GM18867 (cell line): ENCODE data around the gene OVCA2.
A peak's percentile ranks its signal among the peaks of the same experiment; 100 is the strongest.

Experiments used
- ATAC-seq: cut with Tn5 transposase; IDR thresholded peaks from one replicate; pipeline ENCODE4 v1.9.1; 2021; ENCODE audit warnings: mild to moderate bottlenecking, moderate library complexity; ENCODE audit not compliant: unreplicated experiment

The OVCA2 gene

GRCh38 chr17:2051933-2052559 is 10.2 kb downstream of the OVCA2 start:
- ATAC-seq: no peak

DNA sequence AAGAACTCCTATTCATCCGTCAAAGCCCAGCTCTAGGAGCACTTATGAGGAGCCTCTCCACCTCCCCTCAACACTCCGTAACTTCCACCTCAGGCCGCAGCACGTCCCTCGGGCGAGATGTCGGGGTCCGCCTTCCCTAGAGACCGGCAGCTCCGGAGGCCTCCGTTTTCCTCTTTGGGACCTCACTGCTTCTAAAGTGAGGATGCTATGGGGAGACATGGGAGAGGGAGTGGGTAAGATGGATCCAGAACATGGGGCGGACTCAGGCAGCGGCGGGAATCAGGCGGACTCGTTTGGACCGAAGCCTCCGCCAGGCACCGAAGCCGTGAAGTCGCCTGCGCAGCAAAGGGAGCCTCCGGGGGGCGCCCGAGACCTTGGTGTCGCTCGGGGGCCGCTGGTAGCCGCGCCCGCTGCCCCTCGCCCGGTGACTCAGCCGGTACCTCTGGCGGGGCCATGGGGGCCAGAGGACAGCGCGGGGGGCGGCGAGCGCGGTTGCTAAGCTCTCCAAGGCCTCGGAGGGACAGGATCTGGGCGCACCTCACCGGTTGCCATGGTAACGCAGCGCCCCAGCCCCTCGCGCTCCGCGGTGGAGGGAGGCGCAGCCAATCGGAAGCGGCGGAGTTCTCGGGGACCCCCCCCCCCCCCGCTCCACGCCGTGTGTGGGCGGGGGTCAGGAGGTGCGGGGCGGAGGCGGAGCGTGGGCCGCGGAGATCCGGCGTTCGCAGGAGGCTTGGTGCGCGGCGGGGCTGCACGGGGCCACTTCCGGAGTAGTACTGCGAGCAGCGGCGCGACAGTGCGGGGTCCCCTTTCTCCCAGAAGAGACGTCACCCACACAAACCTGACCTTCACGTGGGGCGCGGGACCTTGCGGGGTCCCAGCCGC is 11.8 kb downstream of the OVCA2 start:
- no peak for ATAC-seq

- ATAC-seq: no peak
Measured at GRCh38 chr17:2054262-2054511, 12.4 kb downstream of the OVCA2 start.

DNA sequence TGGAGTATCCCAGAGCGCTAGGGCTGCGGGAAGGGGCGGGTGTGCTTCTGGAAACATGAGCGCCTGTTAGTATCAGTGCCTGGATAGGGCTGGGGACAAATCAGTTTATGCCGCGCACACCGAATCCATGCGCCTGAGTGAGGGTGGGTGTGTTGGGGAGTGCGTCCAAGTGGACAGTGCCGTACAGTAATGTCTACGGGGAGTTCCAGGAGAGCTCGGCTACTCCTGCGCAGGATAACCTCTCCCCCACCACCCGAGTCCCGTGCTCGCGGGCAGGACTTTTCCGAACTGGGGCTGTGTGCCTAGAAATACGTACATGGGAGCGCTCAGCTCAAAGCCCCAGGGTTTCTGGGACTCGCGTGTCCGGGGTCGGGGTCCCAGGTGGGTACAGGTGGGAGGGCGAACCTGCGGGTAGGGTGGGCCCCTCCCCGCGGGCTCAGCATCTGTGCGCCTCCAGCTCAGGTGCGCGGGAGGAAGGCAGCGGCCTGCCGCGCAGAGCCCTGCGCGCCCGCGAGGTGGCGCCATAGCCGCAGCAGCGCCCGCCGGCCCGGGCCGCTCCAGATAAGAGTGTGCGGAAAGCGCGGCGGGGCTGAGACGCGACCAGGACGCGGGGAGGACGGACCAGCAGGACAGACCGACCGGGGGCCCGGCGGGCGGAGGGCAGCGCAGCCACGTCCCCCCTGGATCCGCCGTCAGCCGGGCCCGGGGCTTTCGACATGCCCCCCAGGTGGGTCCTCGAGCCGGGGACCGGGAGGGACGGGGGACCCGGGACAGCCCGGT is 12.9 kb downstream of the OVCA2 start, which contains the start of gene HIC1:
HIC1 (plus strand) TSS at position 592 of the 780 bp plus-strand sequence. CDS start 1,588 bp downstream, outside the sequence.
- ATAC-seq: peak; percentile 32

- no peak for ATAC-seq
Measured at GRCh38 chr17:2055292-2056205, 13.7 kb downstream of the OVCA2 start.

- ATAC-seq: no peak
Measured at GRCh38 chr17:2056206-2057174, 14.7 kb downstream of the OVCA2 start.

- ATAC-seq: no peak
Measured at GRCh38 chr17:2057175-2057759, 15.4 kb downstream of the OVCA2 start.

- ATAC-seq: no peak
Measured at GRCh38 chr17:2057760-2058585, 16.2 kb downstream of the OVCA2 start.

DNA sequence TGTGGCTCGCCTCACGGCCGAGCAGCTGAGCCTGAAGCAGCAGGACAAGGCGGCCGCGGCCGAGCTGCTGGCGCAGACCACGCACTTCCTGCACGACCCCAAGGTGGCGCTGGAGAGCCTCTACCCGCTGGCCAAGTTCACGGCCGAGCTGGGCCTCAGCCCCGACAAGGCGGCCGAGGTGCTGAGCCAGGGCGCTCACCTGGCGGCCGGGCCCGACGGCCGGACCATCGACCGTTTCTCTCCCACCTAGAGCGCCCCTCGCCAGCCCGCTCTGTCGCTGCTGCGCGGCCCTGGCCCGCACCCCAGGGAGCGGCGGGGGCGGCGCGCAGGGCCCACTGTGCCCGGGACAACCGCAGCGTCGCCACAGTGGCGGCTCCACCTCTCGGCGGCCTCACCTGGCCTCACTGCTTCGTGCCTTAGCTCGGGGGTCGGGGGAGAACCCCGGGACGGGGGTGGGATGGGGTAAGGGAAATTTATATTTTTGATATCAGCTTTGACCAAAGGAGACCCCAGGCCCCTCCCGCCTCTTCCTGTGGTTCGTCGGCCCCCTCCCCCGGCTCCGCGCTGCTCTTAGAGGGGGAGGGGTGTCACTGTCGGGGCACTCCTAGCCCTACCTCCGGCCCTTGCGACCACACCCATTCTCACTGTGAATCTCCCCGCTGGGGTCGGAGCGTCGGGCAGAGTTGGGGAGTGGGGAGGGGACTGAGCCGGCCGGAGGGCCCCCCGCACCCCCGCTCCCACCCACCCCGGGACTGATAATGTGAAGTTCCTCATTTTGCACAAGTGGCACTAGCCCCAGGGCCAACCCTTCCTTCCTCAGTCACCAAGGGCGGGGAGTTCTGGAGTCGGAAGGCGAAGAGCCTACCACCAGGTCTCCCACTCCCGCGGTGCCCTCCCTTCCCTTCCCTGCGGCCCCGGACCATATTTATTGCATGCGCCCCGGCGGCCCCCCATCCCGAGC is 17.0 kb downstream of the OVCA2 start:
- ATAC-seq: no peak

- ATAC-seq: no peak
Measured at GRCh38 chr17:2059547-2060384, 17.9 kb downstream of the OVCA2 start.

- no peak for ATAC-seq
Measured at GRCh38 chr17:2060385-2060658, 18.5 kb downstream of the OVCA2 start.

GRCh38 chr17:2060681-2061440 is 19.0 kb downstream of the OVCA2 start:
- no peak for ATAC-seq

DNA sequence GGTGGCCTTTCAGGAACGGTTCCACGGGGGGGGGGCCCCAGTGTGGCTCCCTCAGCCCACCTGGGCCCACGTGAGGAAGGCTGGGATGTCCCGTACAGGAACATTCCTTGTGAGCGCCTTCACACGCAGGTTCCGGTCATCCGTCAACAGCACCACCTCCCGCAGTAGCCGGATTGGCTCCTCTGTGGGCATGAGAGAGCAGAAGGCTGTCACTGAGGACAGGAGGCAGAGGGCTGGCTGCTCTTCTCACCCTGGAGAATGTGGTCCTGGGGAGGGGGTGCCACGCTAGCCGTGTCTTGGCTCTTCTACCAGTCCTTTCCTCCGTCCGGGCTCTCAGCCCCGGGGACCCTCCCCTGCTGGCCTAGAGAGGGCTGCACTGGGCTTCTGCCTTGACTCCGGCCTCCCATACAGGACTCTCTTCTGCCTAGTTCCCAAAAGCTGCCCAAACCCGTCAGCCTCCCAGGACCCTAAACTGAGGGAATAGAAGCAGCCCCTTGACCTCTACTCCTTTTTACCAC is 19.7 kb downstream of the OVCA2 start:
- ATAC-seq: no peak

GRCh38 chr17:2062571-2063183 is 20.9 kb downstream of the OVCA2 start:
- no peak for ATAC-seq
